Kidney epithelial cell (primary cell): ENCODE data around the gene SLC12A4. TPM values are rescaled to one million over a fixed set of nuclear protein-coding genes. Genes with fewer than 3 reads are reported as not detected.

Source experiments
- DNase-seq: peaks from one replicate; pipeline ENCODE4 v3.0.0-alpha.2; 2010; ENCODE audit warnings: low read depth
- H3K27me3 ChIP-seq: 2 replicates; pipeline ENCODE4 v1.6.0; 2011; ENCODE audit warnings: low read length; ENCODE audit not compliant: control insufficient read depth, insufficient read depth
- H3K36me3 ChIP-seq: 2 replicates; pipeline ENCODE4 v1.5.1; 2011; ENCODE audit warnings: low read length; ENCODE audit not compliant: control insufficient read depth, insufficient read depth
- H3K4me3 ChIP-seq: 2 replicates; pipeline ENCODE4 v1.5.1; 2011; ENCODE audit warnings: low read depth, mild to moderate bottlenecking, control low read depth, low read length
- total RNA-seq: library from RNA; depleted of rRNA; stranded (reverse); fragments of >200 nt; gene quantifications from 2 replicates; pipeline ENCODE4 v1.2.3, GENCODE V29; 2015
- TF ChIP-seq, protein P1 (sequence below): IDR thresholded peaks from 2 replicates; pipeline ENCODE4 v1.5.1; 2011; ENCODE audit warnings: mild to moderate bottlenecking, moderate library complexity, low read length, control low read depth, inconsistent platforms; ENCODE audit not compliant: insufficient read depth, poor library complexity, severe bottlenecking

SLC12A4 gene
- total RNA-seq, 1 donor from 2014 or later: 36.6 TPM

DNA sequence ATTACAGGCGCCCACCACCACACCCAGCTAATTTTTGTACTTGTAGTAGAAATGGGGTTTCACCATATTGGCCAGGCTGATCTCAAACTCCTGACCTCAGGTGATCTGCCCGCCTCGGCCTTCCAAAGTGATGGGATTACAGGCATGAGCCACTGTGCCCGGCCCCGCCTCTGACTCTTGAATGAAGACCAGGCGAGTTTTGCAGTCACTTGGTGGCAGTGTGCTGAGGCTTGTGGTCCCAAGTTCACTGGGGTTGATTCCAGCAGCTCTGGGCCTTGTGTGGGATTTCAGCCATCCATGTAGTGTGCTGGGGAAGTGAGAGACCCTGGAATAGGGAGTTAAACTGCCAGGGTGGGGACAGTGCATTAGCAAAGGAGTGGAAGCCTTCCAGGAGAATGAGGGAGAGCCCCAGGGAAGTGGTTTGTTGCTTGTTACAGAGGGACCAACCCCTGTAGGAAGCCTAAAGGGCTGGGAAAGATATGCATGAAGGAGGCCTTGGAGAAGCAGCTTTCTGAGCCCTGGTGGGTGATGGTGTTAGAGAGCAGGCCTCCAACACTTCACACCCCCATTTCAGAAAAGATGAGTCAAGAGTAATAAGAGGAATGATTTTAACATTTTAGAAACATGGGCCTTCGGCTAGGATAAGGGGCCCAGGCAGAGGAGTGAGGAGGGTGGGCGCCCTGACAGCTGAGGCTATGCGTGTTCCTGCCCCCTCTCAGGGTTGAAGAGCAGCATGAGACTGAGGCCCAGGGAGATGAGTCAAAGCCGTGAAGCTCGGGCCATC lies 60.8 kb downstream of the SLC12A4 start:
- no peak for DNase-seq
- TF ChIP-seq, protein P1, sequence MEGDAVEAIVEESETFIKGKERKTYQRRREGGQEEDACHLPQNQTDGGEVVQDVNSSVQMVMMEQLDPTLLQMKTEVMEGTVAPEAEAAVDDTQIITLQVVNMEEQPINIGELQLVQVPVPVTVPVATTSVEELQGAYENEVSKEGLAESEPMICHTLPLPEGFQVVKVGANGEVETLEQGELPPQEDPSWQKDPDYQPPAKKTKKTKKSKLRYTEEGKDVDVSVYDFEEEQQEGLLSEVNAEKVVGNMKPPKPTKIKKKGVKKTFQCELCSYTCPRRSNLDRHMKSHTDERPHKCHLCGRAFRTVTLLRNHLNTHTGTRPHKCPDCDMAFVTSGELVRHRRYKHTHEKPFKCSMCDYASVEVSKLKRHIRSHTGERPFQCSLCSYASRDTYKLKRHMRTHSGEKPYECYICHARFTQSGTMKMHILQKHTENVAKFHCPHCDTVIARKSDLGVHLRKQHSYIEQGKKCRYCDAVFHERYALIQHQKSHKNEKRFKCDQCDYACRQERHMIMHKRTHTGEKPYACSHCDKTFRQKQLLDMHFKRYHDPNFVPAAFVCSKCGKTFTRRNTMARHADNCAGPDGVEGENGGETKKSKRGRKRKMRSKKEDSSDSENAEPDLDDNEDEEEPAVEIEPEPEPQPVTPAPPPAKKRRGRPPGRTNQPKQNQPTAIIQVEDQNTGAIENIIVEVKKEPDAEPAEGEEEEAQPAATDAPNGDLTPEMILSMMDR: no peak
- H3K4me3 ChIP-seq: no peak overlapping the region
- H3K27me3 ChIP-seq: no peaks in the 10 kb centered on the region
- peaks cover 2% of the 10 kb centered on the region for H3K36me3 ChIP-seq

- TF ChIP-seq, protein P1: no peak
- Histone ChIP-seq H3K27me3 (no peaks in the 10 kb centered on the region), H3K36me3 (no peaks in the 10 kb centered on the region), H3K4me3 (no peak overlapping the region)
- DNase-seq: no peak
Observed at GRCh38 chr16:67902831-67903230, 65.6 kb downstream of the SLC12A4 start.

- DNase-seq: no peak
- no peak overlapping the region for H3K4me3 ChIP-seq
- no peaks in the 10 kb centered on the region for H3K27me3 ChIP-seq
- TF ChIP-seq, protein P1: no peak
- no peaks in the 10 kb centered on the region for H3K36me3 ChIP-seq
Observed at GRCh38 chr16:67901734-67902133, 66.7 kb downstream of the SLC12A4 start.

- no peaks in the 10 kb centered on the region for H3K36me3 ChIP-seq
- H3K4me3 ChIP-seq: no peak overlapping the region
- TF ChIP-seq, protein P1: no peak
- no peaks in the 10 kb centered on the region for H3K27me3 ChIP-seq
- DNase-seq: no peak
Observed at GRCh38 chr16:67897231-67897630, 71.2 kb downstream of the SLC12A4 start.

DNA sequence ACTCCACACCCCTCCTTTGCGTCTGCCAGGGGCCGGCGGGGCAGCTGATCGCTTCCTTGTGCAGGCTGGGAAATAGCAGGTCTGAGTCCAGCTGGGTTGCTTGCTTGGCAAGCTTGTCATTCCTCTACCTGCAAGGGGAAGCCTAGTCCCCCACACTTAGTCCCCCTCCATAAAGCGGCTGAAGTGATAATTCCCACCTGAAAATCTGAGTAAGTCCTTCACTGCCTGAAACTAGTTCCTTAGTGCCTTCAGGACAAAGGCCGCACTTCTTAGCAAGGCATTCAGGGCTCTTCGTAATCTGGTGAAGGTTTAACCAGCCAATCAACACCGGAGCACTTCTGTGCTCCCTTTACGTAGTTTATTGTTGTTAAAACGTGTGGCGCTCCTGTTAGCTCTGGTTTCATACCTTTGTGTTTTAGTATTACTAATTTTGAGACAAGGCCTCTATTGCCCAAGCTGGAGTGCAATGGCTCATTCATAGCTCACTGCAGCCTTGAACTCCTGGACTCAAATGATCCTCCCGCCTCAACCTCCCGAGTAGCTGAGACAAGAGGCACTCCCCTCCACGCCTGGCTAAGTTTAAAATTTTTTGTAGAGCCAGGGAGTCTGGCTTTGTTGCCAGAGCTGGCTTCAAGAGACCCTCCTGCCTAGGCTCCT lies 74.6 kb downstream of the SLC12A4 start:
- Histone ChIP-seq H3K27me3 (no peaks in the 10 kb centered on the region), H3K4me3 (peak overlapping the region; percentile 91), H3K36me3 (no peaks in the 10 kb centered on the region)
- DNase-seq: no peak
- TF ChIP-seq, protein P1: no peak

Other genes with a start within 250 kb of the SLC12A4 start
- 19.3 and 21.9 TPM in 2 replicates for gene GFOD2, start 249.3 kb downstream of the SLC12A4 start, total RNA-seq
- gene RANBP10, start 162.1 kb downstream of the SLC12A4 start, total RNA-seq: 11.0 and 12.5 TPM in 2 replicates
- 0.62 and 0.63 TPM in 2 replicates for gene TSNAXIP1, start 161.7 kb downstream of the SLC12A4 start, total RNA-seq
- 38.3 and 44.0 TPM in 2 replicates for gene THAP11, start 126.3 kb downstream of the SLC12A4 start, total RNA-seq
- 156 and 287 TPM in 2 replicates for gene NUTF2, start 121.7 kb downstream of the SLC12A4 start, total RNA-seq
- 30.3 and 45.5 TPM in 2 replicates for gene CENPT, start 120.9 kb downstream of the SLC12A4 start, total RNA-seq
- gene EDC4, start 95.6 kb downstream of the SLC12A4 start, total RNA-seq: 48.4 and 60.5 TPM in 2 replicates
- gene NRN1L, start 83.8 kb downstream of the SLC12A4 start, total RNA-seq: 1.1 and 2.9 TPM in 2 replicates
- 20.9 and 21.6 TPM in 2 replicates for gene PSKH1, start 75.4 kb downstream of the SLC12A4 start, total RNA-seq
- gene CTRL, start 36.8 kb downstream of the SLC12A4 start, total RNA-seq: 5.5 TPM in 1 of 2 replicates, not detected in the other
- 33.9 and 36.6 TPM in 2 replicates for gene PSMB10, start 31.8 kb downstream of the SLC12A4 start, total RNA-seq
- gene LCAT, start 24.5 kb downstream of the SLC12A4 start, total RNA-seq: 3.7 and 5.5 TPM in 2 replicates
- not detected in 2 replicates for gene DPEP3, start 11.9 kb upstream of the SLC12A4 start, total RNA-seq
- gene DPEP2, start 30.8 kb upstream of the SLC12A4 start, total RNA-seq: not detected in 2 replicates
- not detected in 2 replicates for gene DPEP2NB, start 47.3 kb upstream of the SLC12A4 start, total RNA-seq
- gene DDX28, start 54.6 kb upstream of the SLC12A4 start, total RNA-seq: 10.6 and 11.4 TPM in 2 replicates
- gene DUS2, start 54.6 kb upstream of the SLC12A4 start, total RNA-seq: 14.8 and 24.8 TPM in 2 replicates
- 15.2 and 21.7 TPM in 2 replicates for gene NFATC3, start 116.7 kb upstream of the SLC12A4 start, total RNA-seq